ENCODE measurements around the gene CAMTA1.

DNA sequence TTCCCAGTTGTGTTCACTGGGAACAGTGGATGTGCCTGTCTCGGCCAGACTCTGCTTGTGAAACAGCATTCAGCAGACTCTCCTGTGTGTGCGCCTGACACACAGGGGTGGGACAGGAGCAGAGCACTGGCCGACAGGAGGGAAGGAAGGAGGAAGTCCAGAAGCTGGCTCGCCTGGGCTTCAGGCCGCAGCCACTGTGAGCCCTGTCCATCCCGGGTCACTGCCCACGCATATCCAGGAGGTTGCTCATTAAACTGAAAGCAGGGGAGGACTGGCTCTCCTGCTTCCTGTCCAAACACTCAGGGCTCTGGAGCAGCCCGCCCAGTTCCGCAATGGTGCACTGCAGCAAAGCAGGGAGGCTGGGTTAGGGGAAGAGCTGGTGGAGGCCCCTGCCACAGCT is 767.1 kb downstream of the CAMTA1 start:
- TF ChIP-seq, protein P1, sequence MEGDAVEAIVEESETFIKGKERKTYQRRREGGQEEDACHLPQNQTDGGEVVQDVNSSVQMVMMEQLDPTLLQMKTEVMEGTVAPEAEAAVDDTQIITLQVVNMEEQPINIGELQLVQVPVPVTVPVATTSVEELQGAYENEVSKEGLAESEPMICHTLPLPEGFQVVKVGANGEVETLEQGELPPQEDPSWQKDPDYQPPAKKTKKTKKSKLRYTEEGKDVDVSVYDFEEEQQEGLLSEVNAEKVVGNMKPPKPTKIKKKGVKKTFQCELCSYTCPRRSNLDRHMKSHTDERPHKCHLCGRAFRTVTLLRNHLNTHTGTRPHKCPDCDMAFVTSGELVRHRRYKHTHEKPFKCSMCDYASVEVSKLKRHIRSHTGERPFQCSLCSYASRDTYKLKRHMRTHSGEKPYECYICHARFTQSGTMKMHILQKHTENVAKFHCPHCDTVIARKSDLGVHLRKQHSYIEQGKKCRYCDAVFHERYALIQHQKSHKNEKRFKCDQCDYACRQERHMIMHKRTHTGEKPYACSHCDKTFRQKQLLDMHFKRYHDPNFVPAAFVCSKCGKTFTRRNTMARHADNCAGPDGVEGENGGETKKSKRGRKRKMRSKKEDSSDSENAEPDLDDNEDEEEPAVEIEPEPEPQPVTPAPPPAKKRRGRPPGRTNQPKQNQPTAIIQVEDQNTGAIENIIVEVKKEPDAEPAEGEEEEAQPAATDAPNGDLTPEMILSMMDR (IDR thresholded peaks at IDR 0.05): no peak
- TF ChIP-seq POLR2A (IDR thresholded peaks at IDR 0.05): no peak

All from prostate gland (tissue), 2 donors.